H9 (cell line): ENCODE measurements around the gene THOC5. TPM values are rescaled to one million over a fixed set of nuclear protein-coding genes. Genes with fewer than 3 reads are reported as not detected.

Source experiments
- DNase-seq: peaks from one replicate; pipeline ENCODE4 v3.0.0-alpha.2; 2017
- H2AFZ ChIP-seq: one replicate; pipeline ENCODE4 v1.6.1; 2013; ENCODE audit warnings: mild to moderate bottlenecking, low read length, control low read depth, moderate library complexity
- H2AK5ac ChIP-seq: 2 replicates; pipeline ENCODE4 v1.6.1; 2013; ENCODE audit warnings: low read length, control low read depth, mixed read lengths; ENCODE audit not compliant: insufficient read length
- H2BK120ac ChIP-seq: one replicate; pipeline ENCODE4 v1.6.1; 2013; ENCODE audit warnings: low read depth, mild to moderate bottlenecking, low read length, control low read depth, inconsistent platforms; ENCODE audit not compliant: poor library complexity, severe bottlenecking
- H2BK12ac ChIP-seq: 2 replicates; pipeline ENCODE4 v1.6.1; 2013; ENCODE audit warnings: low read length, control low read depth, mixed read lengths, low read depth; ENCODE audit not compliant: insufficient read length
- H2BK15ac ChIP-seq: 2 replicates; pipeline ENCODE4 v1.6.1; 2013; ENCODE audit warnings: low read depth, low read length, control low read depth
- H2BK20ac ChIP-seq: one replicate; pipeline ENCODE4 v1.6.1; 2013; ENCODE audit warnings: low read depth, mild to moderate bottlenecking, low read length, control low read depth, inconsistent platforms; ENCODE audit not compliant: poor library complexity, severe bottlenecking
- H2BK5ac ChIP-seq: 2 replicates; pipeline ENCODE4 v1.6.1; 2013; ENCODE audit warnings: low read length, control low read depth, mixed read lengths; ENCODE audit not compliant: insufficient read length
- H3K14ac ChIP-seq: 2 replicates; pipeline ENCODE4 v1.6.1; 2013; ENCODE audit warnings: low read length, control low read depth; ENCODE audit not compliant: insufficient read depth
- H3K18ac ChIP-seq: 2 replicates; pipeline ENCODE4 v1.6.1; 2013; ENCODE audit warnings: low read depth, mild to moderate bottlenecking, mixed read lengths, low read length, control low read depth; ENCODE audit not compliant: insufficient read length
- H3K23ac ChIP-seq: 2 replicates; pipeline ENCODE4 v1.6.1; 2013; ENCODE audit warnings: low read length, control low read depth, mixed read lengths, low read depth; ENCODE audit not compliant: insufficient read length
- H3K23me2 ChIP-seq: 2 replicates; pipeline ENCODE4 v1.6.1; 2013; ENCODE audit warnings: low read depth, mild to moderate bottlenecking, mixed read lengths, low read length, control low read depth; ENCODE audit not compliant: insufficient read length, poor library complexity, severe bottlenecking
- H3K27ac ChIP-seq: 2 replicates; pipeline ENCODE4 v1.5.1; 2013; ENCODE audit warnings: low read length, control low read depth, mixed read lengths, low read depth; ENCODE audit not compliant: insufficient read length
- H3K27me3 ChIP-seq: 2 replicates; pipeline ENCODE4 v1.6.1; 2013; ENCODE audit warnings: low read length, control low read depth, inconsistent platforms; ENCODE audit not compliant: insufficient read depth
- H3K4ac ChIP-seq: 2 replicates; pipeline ENCODE4 v1.6.1; 2013; ENCODE audit warnings: low read depth, mild to moderate bottlenecking, control low read depth, inconsistent platforms, low read length, moderate library complexity
- H3K4me1 ChIP-seq: 2 replicates; pipeline ENCODE4 v1.6.1; 2013; ENCODE audit warnings: low read length, control low read depth, inconsistent platforms; ENCODE audit not compliant: insufficient read depth
- H3K4me2 ChIP-seq: 2 replicates; pipeline ENCODE4 v1.6.1; 2013; ENCODE audit warnings: low read length, control low read depth, mixed read lengths; ENCODE audit not compliant: insufficient read length, insufficient read depth
- H3K56ac ChIP-seq: 2 replicates; pipeline ENCODE4 v1.6.1; 2013; ENCODE audit warnings: low read depth, mild to moderate bottlenecking, mixed read lengths, low read length, control low read depth; ENCODE audit not compliant: insufficient read length
- H3K79me1 ChIP-seq: 2 replicates; pipeline ENCODE4 v1.6.1; 2013; ENCODE audit warnings: low read depth, mild to moderate bottlenecking, moderate library complexity, low read length, control low read depth, inconsistent platforms; ENCODE audit not compliant: insufficient read depth, poor library complexity, severe bottlenecking
- H3K79me2 ChIP-seq: 2 replicates; pipeline ENCODE4 v1.6.1; 2013; ENCODE audit warnings: low read length, control low read depth, inconsistent platforms; ENCODE audit not compliant: insufficient read depth
- H3K9ac ChIP-seq: 2 replicates; pipeline ENCODE4 v1.6.1; 2013; ENCODE audit warnings: low read length, control low read depth, mixed read lengths; ENCODE audit not compliant: insufficient read length; ENCODE audit errors: extremely low read depth
- H3K9me3 ChIP-seq: one replicate; pipeline ENCODE4 v1.6.1; 2013; ENCODE audit warnings: low read depth, low read length, inconsistent platforms; ENCODE audit not compliant: control insufficient read depth
- H3T11ph ChIP-seq: one replicate; pipeline ENCODE4 v1.6.1; 2013; ENCODE audit warnings: mild to moderate bottlenecking, low read length, control low read depth, inconsistent platforms
- H4K20me1 ChIP-seq: one replicate; pipeline ENCODE4 v1.6.1; 2013; ENCODE audit not compliant: control insufficient read depth, insufficient read length, insufficient read depth
- H4K5ac ChIP-seq: 2 replicates; pipeline ENCODE4 v1.6.1; 2013; ENCODE audit warnings: low read depth, mild to moderate bottlenecking, mixed read lengths, low read length, control low read depth; ENCODE audit not compliant: insufficient read length
- H4K8ac ChIP-seq: replicated peaks from 2 replicates; pipeline ENCODE4 v1.6.1; 2013; ENCODE audit warnings: low read length, control low read depth, mixed read lengths, low read depth; ENCODE audit not compliant: insufficient read length
- H4K91ac ChIP-seq: 2 replicates; pipeline ENCODE4 v1.6.1; 2013; ENCODE audit warnings: low read depth, mild to moderate bottlenecking, moderate library complexity, mixed read lengths, low read length, control low read depth; ENCODE audit not compliant: insufficient read length
- H3K27ac Mint-ChIP-seq, 3 experiments: 2 replicates in 2 of 3; 3 replicates in 1 of 3; pipeline ENCODE4 v1.8.0; 2020 to 2021; ENCODE audit warnings: mixed read lengths in 3 of 3, mild to moderate bottlenecking in 1 of 3, moderate library complexity in 1 of 3
- H3K27me3 Mint-ChIP-seq: 2 replicates; pipeline ENCODE4 v1.8.0; 2021; ENCODE audit warnings: low read depth, mild to moderate bottlenecking, moderate library complexity, mixed read lengths
- H3K36me3 Mint-ChIP-seq, 3 experiments: 2 replicates in 2 of 3; 3 replicates in 1 of 3; pipeline ENCODE4 v1.8.0; 2020 to 2021; ENCODE audit warnings: low read depth in 3 of 3, mixed read lengths in 3 of 3; ENCODE audit not compliant: insufficient read depth in 1 of 3
- H3K4me1 Mint-ChIP-seq, 2 experiments: 2 replicates each; pipeline ENCODE4 v1.8.0; 2020; ENCODE audit warnings: mixed read lengths in 2 of 2
- H3K4me3 Mint-ChIP-seq, 2 experiments: 2 replicates in 1 of 2; 3 replicates in 1 of 2; pipeline ENCODE4 v1.8.0; 2020 to 2021; ENCODE audit warnings: mild to moderate bottlenecking in 2 of 2, mixed read lengths in 2 of 2, moderate library complexity in 1 of 2
- H3K9me3 Mint-ChIP-seq, 2 experiments: 2 replicates in 1 of 2; 3 replicates in 1 of 2; pipeline ENCODE4 v1.8.0; 2020; ENCODE audit warnings: mild to moderate bottlenecking in 2 of 2, mixed read lengths in 2 of 2, moderate library complexity in 1 of 2
- CTCF ChIP-seq: fragments of 200-600 bp; sonication (generic); conservative IDR thresholded peaks from 3 replicates; pipeline ENCODE4 v1.8.0; 2021; ENCODE audit warnings: antibody characterized with exemption, mild to moderate bottlenecking
- WGBS: extraction: QIAGEN DNeasy Blood & Tissue Kit; methylation state at CpG from one replicate; pipeline ENCODE4 v1.1.7; 2013; ENCODE audit warnings: missing lambda C conversion rate, low lambda C conversion rate, mixed read lengths; ENCODE audit not compliant: insufficient read length; ENCODE audit errors: extremely low coverage; 5-methylcytosine and 5-hydroxymethylcytosine counted together
- total RNA-seq: library from RNA; stranded (reverse); gene quantifications from 2 replicates; pipeline ENCODE4 v1.2.1, GENCODE V29; 2021

THOC5 gene
- total RNA-seq, 1 experiment from 2014 or later, result 71.8 TPM

- no peak overlapping the region for H4K8ac ChIP-seq
- no peaks in the 10 kb centered on the region for H3K9me3 ChIP-seq
- no peaks in the 10 kb centered on the region; the same call in 1 of the 2 replicates for H3K4me1 ChIP-seq
- TF ChIP-seq CTCF, result no peak
- H2BK12ac ChIP-seq, result no peak overlapping the region
- H2BK120ac ChIP-seq, result no peak overlapping the region
- H3K56ac ChIP-seq, result no peak overlapping the region
- no peak overlapping the region for H2BK15ac ChIP-seq
- no peak overlapping the region for H3K4me3 Mint-ChIP-seq
- H3K4ac ChIP-seq, result no peak overlapping the region
- H3K14ac ChIP-seq, result no peak overlapping the region
- no peaks in the 10 kb centered on the region for H3K79me1 ChIP-seq
- H3K23ac ChIP-seq, result no peak overlapping the region
- peaks cover 8 to 18% of the 10 kb centered on the region in 2 experiments; a peak in 3 of 4 replicates for H3K4me1 Mint-ChIP-seq
- no peak overlapping the region for H2BK5ac ChIP-seq
- H4K20me1 ChIP-seq, result no peaks in the 10 kb centered on the region
- H3K9me3 Mint-ChIP-seq, result no peaks in the 10 kb centered on the region
- no peak overlapping the region for H2BK20ac ChIP-seq
- no peak overlapping the region for H3K18ac ChIP-seq
- H3K36me3 Mint-ChIP-seq, result no peaks in the 10 kb centered on the region
- H4K91ac ChIP-seq, result no peak overlapping the region
- H3K79me2 ChIP-seq, result no peaks in the 10 kb centered on the region
- no peaks in the 10 kb centered on the region for H3K27me3 ChIP-seq
- DNase-seq, result no peak
- no peaks in the 10 kb centered on the region for H3K27me3 Mint-ChIP-seq
- no peak overlapping the region for H2AFZ ChIP-seq
- no peak overlapping the region for H3K27ac Mint-ChIP-seq
- no CpG with 5 or more reads among the region's 5 CpGs for WGBS
- no peak overlapping the region for H3T11ph ChIP-seq
- no peak overlapping the region for H4K5ac ChIP-seq
- no peak overlapping the region for H3K9ac ChIP-seq
- H3K23me2 ChIP-seq, result no peaks in the 10 kb centered on the region
- no peak overlapping the region for H3K27ac ChIP-seq
- no peak overlapping the region for H3K4me2 ChIP-seq
- no peak overlapping the region for H2AK5ac ChIP-seq
Measured at GRCh38 chr22:29461263-29461662, 92.3 kb downstream of the THOC5 start.
